Sigmoid colon (tissue), 7 donors: Measurements from ENCODE around the gene ITPK1. TPM values are rescaled to one million over a fixed set of nuclear protein-coding genes. Genes with fewer than 3 reads are reported as not detected.

Experiments used
- DNase-seq: peaks from one replicate; pipeline ENCODE4 v3.0.0-alpha.2; 2019
- H3K27ac ChIP-seq, 4 donors: fragments of 200-600 bp; sonication (generic); one replicate each; pipeline ENCODE4 v1.5.1; 2016 to 2019; ENCODE audit warnings: mild to moderate bottlenecking in 1 of 4
- H3K27me3 ChIP-seq, 3 donors: fragments of 200-600 bp; sonication (generic); one replicate each; pipeline ENCODE4 v1.5.1; 2019; ENCODE audit warnings: mild to moderate bottlenecking in 1 of 3
- H3K36me3 ChIP-seq, 4 donors: fragments of 200-600 bp; sonication (generic); one replicate each; pipeline ENCODE4 v1.5.1; 2016 to 2019
- H3K4me1 ChIP-seq, 4 donors: fragments of 200-600 bp; sonication (generic); one replicate each; pipeline ENCODE4 v1.5.1; 2017 to 2019
- H3K4me3 ChIP-seq, 4 donors: fragments of 200-600 bp; sonication (generic); one replicate each; pipeline ENCODE4 v1.5.1; 2017 to 2019; ENCODE audit warnings: mild to moderate bottlenecking in 2 of 4, moderate library complexity in 1 of 4
- H3K9me3 ChIP-seq, 4 donors: fragments of 200-600 bp in 3 of 4; sonication (generic) in 3 of 4; one replicate each; pipeline versions ENCODE4 v1.5.1 to v1.6.1; 2013 to 2019
- CTCF ChIP-seq, 4 experiments: fragments of 450-650 bp in 3 of 4; fragments of 200-600 bp in 1 of 4; IDR thresholded peaks; one replicate each; pipeline ENCODE4 v1.5.1; 2016 to 2019; ENCODE audit warnings: antibody characterized with exemption in 4 of 4, mild to moderate bottlenecking in 3 of 4, moderate library complexity in 2 of 4
- EP300 ChIP-seq, 4 donors: sonication (generic); formaldehyde crosslinking; IDR thresholded peaks; one replicate each; pipeline ENCODE4 v1.6.1; 2017; ENCODE audit warnings: antibody characterized with exemption in 4 of 4
- POLR2A ChIP-seq, 2 donors: fragments of 450-650 bp; IDR thresholded peaks; one replicate each; pipeline ENCODE4 v1.6.1; 2016; ENCODE audit warnings: antibody characterized with exemption in 2 of 2, mild to moderate bottlenecking in 2 of 2, moderate library complexity in 2 of 2
- POLR2AphosphoS5 ChIP-seq, 4 donors: sonication (generic); formaldehyde crosslinking; IDR thresholded peaks; one replicate each; pipeline ENCODE4 v1.6.1; 2017; ENCODE audit warnings: antibody characterized with exemption in 4 of 4
- WGBS, 2 donors: extraction: QIAGEN DNeasy Blood & Tissue Kit; methylation state at CpG; one replicate each; pipeline ENCODE4 v1.1.7; 2013; 5-methylcytosine and 5-hydroxymethylcytosine counted together
- intact Hi-C: fragments of 100-400 bp; cut with DNase I; formaldehyde crosslinking; loops from one replicate; pipeline ENCODE4 v1.15.1; 2023
- polyA plus RNA-seq, 3 donors: library from polyadenylated mRNA; stranded (reverse); fragments of 200-250 nt; gene quantifications; one replicate each; pipeline ENCODE4 v1.2.3, GENCODE V29; 2013
- total RNA-seq, 4 donors: library from RNA; depleted of rRNA; stranded (reverse); fragments of >200 nt; gene quantifications; one replicate each; pipeline ENCODE4 v1.1.0, GENCODE V29; 2016
- donor health status: healthy with polysubstance abuse.
- donor health status: Bipolar disorder and iron deficiency.
- donor health status: healthy.

Gene ITPK1
- total and polyA plus RNA-seq, 7 donors, result 39.8 to 75.4 (median 61.8) TPM

DNA sequence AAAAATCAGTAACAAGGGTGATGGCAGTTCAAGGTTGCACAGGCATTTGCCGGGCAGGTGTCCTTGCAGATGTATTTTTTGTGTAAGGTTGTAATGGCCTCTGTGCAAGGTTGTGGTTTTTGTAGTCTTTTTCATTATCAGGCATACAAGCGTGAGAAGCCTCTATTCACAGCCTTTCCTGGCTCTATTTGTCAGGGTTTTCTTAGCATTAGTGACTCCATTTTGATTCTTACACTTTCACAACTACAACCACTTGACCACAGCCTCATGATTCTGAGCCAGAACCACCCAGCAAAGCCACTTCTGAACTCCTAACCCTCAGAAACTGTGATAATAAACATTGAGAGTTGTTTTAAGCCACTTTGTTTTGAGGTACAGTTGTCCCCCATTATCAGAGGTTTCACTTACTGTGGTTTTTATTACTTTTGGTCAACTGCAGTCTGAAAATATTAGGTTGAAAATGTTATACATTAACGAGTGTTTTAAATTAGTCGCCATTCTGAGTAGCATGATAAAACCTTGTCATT, 220.3 kb downstream of the ITPK1 start:
- no peak for TF ChIP-seq CTCF (IDR thresholded peaks at IDR 0.05)
- TF ChIP-seq POLR2AphosphoS5 (IDR thresholded peaks at IDR 0.05), result no peak
- TF ChIP-seq EP300 (IDR thresholded peaks at IDR 0.05), result no peak
- no peak for TF ChIP-seq POLR2A (IDR thresholded peaks at IDR 0.05)
- WGBS, 2 donors, result 74 to 86% methylated on average over 4 of the region's 4 CpGs
- intact Hi-C loops, result no loop called here
- H3K27me3 ChIP-seq, result peaks cover 0 to 19% (median 0%) of the 10 kb centered on the region in 3 donors
- H3K9me3 ChIP-seq, result peaks cover 0 to 8% (median 0%) of the 10 kb centered on the region in 4 donors
- no peak overlapping the region for H3K27ac ChIP-seq
- no peaks in the 10 kb centered on the region for H3K4me1 ChIP-seq
- no peak overlapping the region for H3K4me3 ChIP-seq
- H3K36me3 ChIP-seq, result no peaks in the 10 kb centered on the region
- no peak for DNase-seq

- intact Hi-C loops, result no loop called here
- peaks cover 0 to 8% (median 0%) of the 10 kb centered on the region in 4 donors for H3K9me3 ChIP-seq
- no peak for TF ChIP-seq CTCF (IDR thresholded peaks at IDR 0.05)
Observed at GRCh38 chr14:92892589-92892988, 223.1 kb downstream of the ITPK1 start.

DNA sequence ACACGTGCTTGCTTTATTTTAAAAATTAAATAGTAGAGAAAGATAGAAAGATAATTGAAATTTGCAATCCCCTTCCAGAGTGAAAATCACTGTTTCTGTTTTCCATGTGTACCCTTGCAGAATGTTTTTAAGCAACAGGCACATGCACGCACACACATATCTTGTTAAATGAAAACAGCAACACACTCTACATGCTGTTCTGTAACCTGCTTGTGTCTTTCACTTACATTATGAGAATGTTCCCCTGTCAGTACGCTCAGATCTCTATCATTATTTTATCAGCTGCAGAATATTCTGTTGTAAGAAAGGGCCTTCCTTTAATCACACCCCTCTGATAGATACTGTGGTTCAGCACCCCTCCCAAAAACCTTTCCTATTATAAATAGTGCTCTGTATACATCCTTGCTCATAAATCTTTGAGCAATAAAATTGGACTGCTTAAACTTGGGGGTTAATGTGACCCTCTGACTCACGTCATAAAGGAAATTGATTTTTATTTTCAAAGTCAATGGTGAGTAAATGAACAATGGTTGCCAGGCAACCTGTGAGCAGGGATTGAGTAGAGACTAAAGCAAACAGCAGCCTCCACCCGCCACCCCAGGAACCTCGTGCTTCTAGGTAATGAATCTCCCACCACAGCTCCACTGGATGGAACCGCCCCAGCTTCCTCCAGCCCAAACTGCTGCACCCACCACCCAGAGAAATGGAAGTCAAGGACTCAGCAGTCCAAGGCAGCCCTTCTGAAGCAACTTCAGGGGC, 224.7 kb downstream of the ITPK1 start:
- Histone ChIP-seq H3K4me3 (no peak overlapping the region), H3K27me3 (no peaks in the 10 kb centered on the region), H3K36me3 (no peaks in the 10 kb centered on the region), H3K4me1 (no peaks in the 10 kb centered on the region), H3K9me3 (peaks cover 0 to 8% (median 0%) of the 10 kb centered on the region in 4 donors), H3K27ac (no peak overlapping the region)
- WGBS, 2 donors, result 26 to 49% methylated on average over 7 of the region's 7 CpGs
- intact Hi-C loops, result no loop called here
- TF ChIP-seq POLR2AphosphoS5 (IDR thresholded peaks at IDR 0.05), result no peak
- no peak for TF ChIP-seq EP300 (IDR thresholded peaks at IDR 0.05)
- TF ChIP-seq POLR2A (IDR thresholded peaks at IDR 0.05), result no peak
- TF ChIP-seq CTCF (IDR thresholded peaks at IDR 0.05), result no peak
- DNase-seq, result no peak

More at GRCh38 chr14:92892589-92892988, 223.1 kb downstream of the ITPK1 start:
- H3K4me1 ChIP-seq, result no peaks in the 10 kb centered on the region
- no peak overlapping the region for H3K27ac ChIP-seq
- DNase-seq, result no peak
- H3K27me3 ChIP-seq, result peaks cover 0 to 4% (median 0%) of the 10 kb centered on the region in 3 donors
- no peak overlapping the region for H3K4me3 ChIP-seq
- no peaks in the 10 kb centered on the region for H3K36me3 ChIP-seq

- Histone ChIP-seq H3K4me1 (no peaks in the 10 kb centered on the region), H3K9me3 (peaks cover 0 to 6% (median 0%) of the 10 kb centered on the region in 4 donors), H3K4me3 (no peak overlapping the region), H3K27me3 (no peaks in the 10 kb centered on the region), H3K27ac (no peak overlapping the region), H3K36me3 (no peaks in the 10 kb centered on the region)
- TF ChIP-seq POLR2AphosphoS5 (IDR thresholded peaks at IDR 0.05), result no peak
- no peak for TF ChIP-seq POLR2A (IDR thresholded peaks at IDR 0.05)
- TF ChIP-seq EP300 (IDR thresholded peaks at IDR 0.05), result no peak
- no peak for TF ChIP-seq CTCF (IDR thresholded peaks at IDR 0.05)
- intact Hi-C loops, result no loop called here
- no peak for DNase-seq
Observed at GRCh38 chr14:92888896-92889295, 226.8 kb downstream of the ITPK1 start.
